Smooth muscle cell (in vitro differentiated cells): Measurements from ENCODE around the gene XKR7. TPM values are rescaled to one million over a fixed set of nuclear protein-coding genes. Genes with fewer than 3 reads are reported as not detected.

Source experiments
- DNase-seq: peaks from one replicate; lab custom pipeline; 2025; ENCODE audit not compliant: unreplicated experiment; lab: John Stamatoyannopoulos, UW
- H2AFZ ChIP-seq: fragments of 200-600 bp; sonication (generic); 2 replicates; pipeline ENCODE4 v1.6.0; 2016; ENCODE audit warnings: antibody characterized with exemption, low read depth, mild to moderate bottlenecking
- H3F3A ChIP-seq: fragments of 200-600 bp; sonication (generic); 2 replicates; pipeline ENCODE4 v1.6.0; 2017; ENCODE audit warnings: antibody characterized with exemption, low read depth
- H3K27ac ChIP-seq: fragments of 200-600 bp; sonication (generic); 2 replicates; pipeline ENCODE4 v1.5.1; 2016; ENCODE audit warnings: low read depth, mild to moderate bottlenecking
- H3K27me3 ChIP-seq: fragments of 200-600 bp; sonication (generic); 2 replicates; pipeline ENCODE4 v1.6.1; 2016; ENCODE audit warnings: low read depth, mild to moderate bottlenecking
- H3K36me3 ChIP-seq: fragments of 200-600 bp; sonication (generic); 2 replicates; pipeline ENCODE4 v1.5.1; 2016; ENCODE audit warnings: low read depth
- H3K4me1 ChIP-seq: fragments of 200-600 bp; sonication (generic); 2 replicates; pipeline ENCODE4 v1.5.1; 2016; ENCODE audit warnings: low read depth
- H3K4me2 ChIP-seq: fragments of 200-600 bp; sonication (generic); 2 replicates; pipeline ENCODE4 v1.6.0; 2016; ENCODE audit warnings: mild to moderate bottlenecking
- H3K4me3 ChIP-seq: fragments of 200-600 bp; sonication (generic); 2 replicates; pipeline ENCODE4 v1.5.1; 2016; ENCODE audit warnings: mild to moderate bottlenecking
- H3K79me2 ChIP-seq: fragments of 200-600 bp; sonication (generic); 2 replicates; pipeline ENCODE4 v1.6.0; 2016; ENCODE audit warnings: low read depth, mild to moderate bottlenecking
- H3K9ac ChIP-seq: fragments of 200-600 bp; sonication (generic); 2 replicates; pipeline ENCODE4 v1.6.0; 2016; ENCODE audit warnings: low read depth
- H3K9me3 ChIP-seq: fragments of 200-600 bp; sonication (generic); replicated peaks from 2 replicates; pipeline ENCODE4 v1.5.1; 2016; ENCODE audit warnings: low read depth
- H4K20me1 ChIP-seq: fragments of 200-600 bp; sonication (generic); 2 replicates; pipeline ENCODE4 v1.6.0; 2016; ENCODE audit warnings: low read depth
- WGBS: methylation state at CpG from one replicate; pipeline ENCODE4 v1.1.7; 2016; ENCODE audit warnings: low lambda C conversion rate; 5-methylcytosine and 5-hydroxymethylcytosine counted together
- polyA plus RNA-seq: library from polyadenylated mRNA; unstranded; fragments of >200 nt; fragmentation: Nextera tagmentation; extraction: Ambion mirVana; gene quantifications from 2 replicates; pipeline ENCODE4 v1.2.1, GENCODE V29; 2016
- total RNA-seq: library from RNA; depleted of rRNA; stranded (reverse); fragments of >200 nt; gene quantifications from 2 replicates; pipeline ENCODE4 v1.2.3, GENCODE V29; 2014
- TF ChIP-seq, protein P1 (sequence below): fragments of 200-600 bp; sonication (generic); IDR thresholded peaks from 2 replicates; pipeline ENCODE4 v1.5.1; 2017; ENCODE audit warnings: borderline replicate concordance, mild to moderate bottlenecking, antibody characterized with exemption; ENCODE audit not compliant: insufficient read depth, poor library complexity, severe bottlenecking

XKR7 gene
- total and polyA plus RNA-seq, 2 experiments from 2014 or later: not detected

DNA sequence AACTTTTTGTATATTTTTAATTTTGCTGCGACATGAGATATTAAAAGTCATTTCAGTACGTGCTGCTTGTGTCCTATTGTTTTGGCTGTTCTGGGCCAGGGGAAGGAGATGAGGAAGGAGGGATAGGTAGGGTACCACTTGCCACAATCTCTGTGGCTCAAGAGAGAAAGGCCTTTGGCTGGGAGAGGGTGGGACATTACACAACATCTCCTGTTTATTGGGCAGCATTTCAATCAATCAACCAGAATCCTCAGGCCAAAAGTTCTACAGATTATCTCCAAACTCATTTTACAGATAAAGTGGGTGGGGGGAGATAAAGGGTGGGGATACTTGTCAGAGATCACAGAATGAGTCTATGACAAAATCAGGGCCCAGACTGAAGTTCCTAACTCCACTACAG is 35.4 kb downstream of the XKR7 start:
- DNase-seq: no peak
- TF ChIP-seq, protein P1, sequence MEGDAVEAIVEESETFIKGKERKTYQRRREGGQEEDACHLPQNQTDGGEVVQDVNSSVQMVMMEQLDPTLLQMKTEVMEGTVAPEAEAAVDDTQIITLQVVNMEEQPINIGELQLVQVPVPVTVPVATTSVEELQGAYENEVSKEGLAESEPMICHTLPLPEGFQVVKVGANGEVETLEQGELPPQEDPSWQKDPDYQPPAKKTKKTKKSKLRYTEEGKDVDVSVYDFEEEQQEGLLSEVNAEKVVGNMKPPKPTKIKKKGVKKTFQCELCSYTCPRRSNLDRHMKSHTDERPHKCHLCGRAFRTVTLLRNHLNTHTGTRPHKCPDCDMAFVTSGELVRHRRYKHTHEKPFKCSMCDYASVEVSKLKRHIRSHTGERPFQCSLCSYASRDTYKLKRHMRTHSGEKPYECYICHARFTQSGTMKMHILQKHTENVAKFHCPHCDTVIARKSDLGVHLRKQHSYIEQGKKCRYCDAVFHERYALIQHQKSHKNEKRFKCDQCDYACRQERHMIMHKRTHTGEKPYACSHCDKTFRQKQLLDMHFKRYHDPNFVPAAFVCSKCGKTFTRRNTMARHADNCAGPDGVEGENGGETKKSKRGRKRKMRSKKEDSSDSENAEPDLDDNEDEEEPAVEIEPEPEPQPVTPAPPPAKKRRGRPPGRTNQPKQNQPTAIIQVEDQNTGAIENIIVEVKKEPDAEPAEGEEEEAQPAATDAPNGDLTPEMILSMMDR: no peak
- Histone ChIP-seq H3K4me2 (no peak overlapping the region), H3K27me3 (no peaks in the 10 kb centered on the region), H2AFZ (no peak overlapping the region), H4K20me1 (no peaks in the 10 kb centered on the region), H3K4me1 (no peaks in the 10 kb centered on the region), H3F3A (no peaks in the 10 kb centered on the region), H3K4me3 (no peak overlapping the region), H3K36me3 (no peaks in the 10 kb centered on the region), H3K9ac (no peak overlapping the region), H3K9me3 (no peaks in the 10 kb centered on the region), H3K79me2 (no peaks in the 10 kb centered on the region), H3K27ac (no peak overlapping the region)
- WGBS: 89% methylated on average over 2 of the region's 2 CpGs

DNA sequence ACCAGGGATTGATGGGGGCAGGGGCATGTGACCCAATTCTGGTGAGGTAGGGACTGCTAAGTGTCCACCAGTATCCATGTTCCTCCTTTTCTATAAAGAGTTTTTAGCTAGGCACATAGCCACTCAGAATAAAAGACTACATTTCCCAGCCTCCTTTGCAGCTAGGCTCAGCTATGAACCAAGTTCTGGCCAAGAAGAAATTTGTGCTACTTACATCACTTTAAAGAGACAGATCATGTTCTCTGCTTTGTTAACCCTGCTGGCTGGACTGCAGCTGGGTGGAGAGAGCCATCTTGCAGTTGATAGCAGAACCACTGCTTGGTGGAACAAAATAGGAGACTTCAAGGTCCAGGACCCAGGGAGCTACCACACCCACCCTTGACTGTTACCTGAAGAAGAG is 37.0 kb downstream of the XKR7 start:
- Histone ChIP-seq H3K9me3 (no peaks in the 10 kb centered on the region), H3K27ac (no peak overlapping the region), H3K9ac (no peak overlapping the region), H3K4me1 (no peaks in the 10 kb centered on the region), H3K4me2 (no peak overlapping the region), H4K20me1 (no peaks in the 10 kb centered on the region), H3K79me2 (no peaks in the 10 kb centered on the region), H3K27me3 (peaks cover 3% of the 10 kb centered on the region), H3K36me3 (no peaks in the 10 kb centered on the region), H3K4me3 (no peak overlapping the region), H3F3A (no peaks in the 10 kb centered on the region), H2AFZ (no peak overlapping the region)
- TF ChIP-seq, protein P1: no peak
- DNase-seq: no peak

DNA sequence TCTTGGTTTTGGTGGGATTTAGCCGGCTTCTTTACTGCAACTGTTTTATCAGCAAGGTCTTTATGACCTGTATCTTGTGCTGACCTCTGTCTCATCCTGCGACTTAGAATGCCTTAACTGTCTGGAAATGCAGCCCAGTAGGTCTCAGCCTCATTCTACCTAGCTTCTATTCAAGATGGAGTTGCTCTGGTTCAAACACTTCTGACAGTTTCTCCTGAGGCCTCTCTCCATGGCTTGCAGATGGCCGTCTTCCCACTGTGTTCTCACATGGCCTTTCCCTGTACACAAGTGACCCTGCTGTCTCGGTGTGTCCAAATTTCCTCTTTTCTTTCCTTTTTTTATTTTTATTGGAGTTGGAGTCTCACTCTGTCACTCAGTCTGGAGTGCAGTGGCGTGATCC is 38.1 kb downstream of the XKR7 start:
- Histone ChIP-seq H3K27ac (no peak overlapping the region), H3K4me1 (no peaks in the 10 kb centered on the region), H3K9me3 (no peaks in the 10 kb centered on the region), H4K20me1 (no peaks in the 10 kb centered on the region), H3K36me3 (no peaks in the 10 kb centered on the region), H3K4me3 (no peak overlapping the region), H3K9ac (no peak overlapping the region), H3K79me2 (no peaks in the 10 kb centered on the region), H2AFZ (no peak overlapping the region), H3K27me3 (peaks cover 11% of the 10 kb centered on the region), H3K4me2 (no peak overlapping the region), H3F3A (no peaks in the 10 kb centered on the region)
- no peak for DNase-seq
- 92% methylated on average over 5 of the region's 5 CpGs for WGBS
- TF ChIP-seq, protein P1: no peak

DNA sequence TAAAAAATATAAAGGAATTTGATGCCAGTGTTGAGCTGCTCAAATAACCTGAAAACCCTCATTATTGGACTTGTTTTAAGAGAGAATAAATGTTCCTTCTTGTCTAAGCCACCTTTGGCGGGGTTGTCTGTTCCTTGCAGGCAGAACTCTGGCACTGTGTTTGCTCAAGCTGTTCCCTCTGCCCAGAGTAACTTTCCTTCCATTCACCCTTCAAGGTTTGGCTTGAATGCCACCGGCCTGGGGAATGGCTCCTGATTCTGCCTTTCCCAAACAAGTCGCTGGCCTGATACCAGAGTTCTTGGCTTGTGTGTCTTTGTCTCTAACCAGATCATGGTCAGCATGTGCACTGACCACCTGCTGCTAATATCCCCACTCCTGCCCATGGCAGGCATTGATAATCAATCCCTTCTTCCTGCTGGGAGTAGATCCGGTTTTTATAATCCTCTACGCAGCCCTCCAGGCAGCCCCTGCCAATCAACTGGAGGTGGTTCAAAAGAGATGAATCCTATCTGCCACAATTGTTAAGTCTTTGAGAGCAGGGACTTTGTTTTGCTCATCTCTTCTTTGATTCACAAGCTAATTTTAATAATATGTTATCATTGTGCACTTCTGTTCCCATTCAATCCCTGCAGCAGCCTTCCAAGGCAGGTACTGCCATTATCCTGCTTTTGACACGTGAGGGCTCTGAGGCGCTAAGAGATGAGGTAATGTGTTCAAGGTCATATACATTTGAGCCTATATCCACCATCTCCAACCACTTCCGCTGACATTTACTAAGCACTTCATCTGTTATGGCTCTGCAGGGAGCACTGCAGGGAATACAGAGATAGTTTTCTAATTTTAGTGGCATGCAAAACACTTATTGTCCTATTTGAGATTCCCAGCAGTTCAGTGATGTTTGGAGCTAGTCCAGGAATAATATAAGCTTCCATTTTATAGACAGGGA is 39.2 kb downstream of the XKR7 start:
- no peaks in the 10 kb centered on the region for H4K20me1 ChIP-seq
- peaks cover 14% of the 10 kb centered on the region for H3K27me3 ChIP-seq
- TF ChIP-seq, protein P1: no peak
- no peaks in the 10 kb centered on the region for H3K36me3 ChIP-seq
- no peak overlapping the region for H2AFZ ChIP-seq
- H3K27ac ChIP-seq: no peak overlapping the region
- H3K4me3 ChIP-seq: no peak overlapping the region
- no peaks in the 10 kb centered on the region for H3K4me1 ChIP-seq
- DNase-seq: no peak
- no peak overlapping the region for H3K4me2 ChIP-seq
- no peaks in the 10 kb centered on the region for H3K9me3 ChIP-seq
- H3K79me2 ChIP-seq: no peaks in the 10 kb centered on the region
- WGBS: 76% methylated on average over 8 of the region's 8 CpGs
- H3F3A ChIP-seq: no peaks in the 10 kb centered on the region
- no peak overlapping the region for H3K9ac ChIP-seq
